ENCODE data around the gene FAAP100.

FAAP100 gene

GRCh38 chr17:81582749-81583148 lies 30.6 kb upstream of the FAAP100 start:
- TF ChIP-seq CTCF (conservative IDR thresholded peaks at IDR 0.05; ENCODE audit: low read length) (no peak), EZH2phosphoT487 (IDR thresholded peaks at IDR 0.05; ENCODE audit: borderline replicate concordance) (no peak)
- Histone ChIP-seq H3K79me2 (ENCODE audit: insufficient read depth, low read length) (no peaks in the 10 kb centered on the region), H3K9me2 (replicated peaks; ENCODE audit: low read depth, low read length) (no peaks in the 10 kb centered on the region), H3K36me3 (ENCODE audit: insufficient read depth, low read length) (peaks cover 61% of the 10 kb centered on the region), H3K9ac (ENCODE audit: low read depth, low read length, poor library complexity, severe bottlenecking) (no peak overlapping the region), H3K4me2 (ENCODE audit: low read depth, low read length, poor library complexity, severe bottlenecking) (no peak overlapping the region), H3K9me3 (ENCODE audit: insufficient read depth, low read depth, low read length) (no peaks in the 10 kb centered on the region), H3K4me3 (ENCODE audit: low read length, poor library complexity, severe bottlenecking) (no peak overlapping the region), H3K4me1 (ENCODE audit: insufficient read depth, low read length, poor library complexity, severe bottlenecking) (no peaks in the 10 kb centered on the region), H2AFZ (ENCODE audit: low read length) (no peak overlapping the region), H4K20me1 (ENCODE audit: insufficient read depth, low read length, poor library complexity, severe bottlenecking) (no peaks in the 10 kb centered on the region), H3K27me3 (ENCODE audit: insufficient read depth, low read length, poor library complexity, severe bottlenecking) (no peaks in the 10 kb centered on the region), H3F3A (ENCODE audit: low read depth) (no peaks in the 10 kb centered on the region)

GRCh38 chr17:81582341-81582740 lies 30.2 kb upstream of the FAAP100 start:
- H3K4me3 ChIP-seq (ENCODE audit: low read length, poor library complexity, severe bottlenecking), result no peak overlapping the region
- no peak for TF ChIP-seq CTCF (conservative IDR thresholded peaks at IDR 0.05; ENCODE audit: low read length)
- no peak for TF ChIP-seq EZH2phosphoT487 (IDR thresholded peaks at IDR 0.05; ENCODE audit: borderline replicate concordance)
- no peaks in the 10 kb centered on the region for H4K20me1 ChIP-seq (ENCODE audit: insufficient read depth, low read length, poor library complexity, severe bottlenecking)
- H3K79me2 ChIP-seq (ENCODE audit: insufficient read depth, low read length), result no peaks in the 10 kb centered on the region
- H3K36me3 ChIP-seq (ENCODE audit: insufficient read depth, low read length), result peaks cover 65% of the 10 kb centered on the region
- H3K4me1 ChIP-seq (ENCODE audit: insufficient read depth, low read length, poor library complexity, severe bottlenecking), result no peaks in the 10 kb centered on the region
- H3K9ac ChIP-seq (ENCODE audit: low read depth, low read length, poor library complexity, severe bottlenecking), result no peak overlapping the region
- H3K9me2 ChIP-seq (replicated peaks; ENCODE audit: low read depth, low read length), result no peaks in the 10 kb centered on the region
- no peak overlapping the region for H3K4me2 ChIP-seq (ENCODE audit: low read depth, low read length, poor library complexity, severe bottlenecking)
- no peak overlapping the region for H2AFZ ChIP-seq (ENCODE audit: low read length)
- H3K27me3 ChIP-seq (ENCODE audit: insufficient read depth, low read length, poor library complexity, severe bottlenecking), result no peaks in the 10 kb centered on the region
- H3K9me3 ChIP-seq (ENCODE audit: insufficient read depth, low read depth, low read length), result no peaks in the 10 kb centered on the region
- no peaks in the 10 kb centered on the region for H3F3A ChIP-seq (ENCODE audit: low read depth)

GRCh38 chr17:81581758-81582157 lies 29.6 kb upstream of the FAAP100 start:
- H3K4me1 ChIP-seq (ENCODE audit: insufficient read depth, low read length, poor library complexity, severe bottlenecking), result no peaks in the 10 kb centered on the region

More at GRCh38 chr17:81581758-81582157, 29.6 kb upstream of the FAAP100 start:
- no peaks in the 10 kb centered on the region for H3K9me3 ChIP-seq (ENCODE audit: insufficient read depth, low read depth, low read length)
- no peaks in the 10 kb centered on the region for H3K9me2 ChIP-seq (replicated peaks; ENCODE audit: low read depth, low read length)
- no peak overlapping the region for H2AFZ ChIP-seq (ENCODE audit: low read length)
- no peak overlapping the region for H3K4me3 ChIP-seq (ENCODE audit: low read length, poor library complexity, severe bottlenecking)
- no peaks in the 10 kb centered on the region for H4K20me1 ChIP-seq (ENCODE audit: insufficient read depth, low read length, poor library complexity, severe bottlenecking)
- H3K27me3 ChIP-seq (ENCODE audit: insufficient read depth, low read length, poor library complexity, severe bottlenecking), result no peaks in the 10 kb centered on the region
- peaks cover 64% of the 10 kb centered on the region for H3K36me3 ChIP-seq (ENCODE audit: insufficient read depth, low read length)
- H3F3A ChIP-seq (ENCODE audit: low read depth), result no peaks in the 10 kb centered on the region
- H3K4me2 ChIP-seq (ENCODE audit: low read depth, low read length, poor library complexity, severe bottlenecking), result no peak overlapping the region
- no peak for TF ChIP-seq EZH2phosphoT487 (IDR thresholded peaks at IDR 0.05; ENCODE audit: borderline replicate concordance)
- no peak for TF ChIP-seq CTCF (conservative IDR thresholded peaks at IDR 0.05; ENCODE audit: low read length)
- no peak overlapping the region for H3K9ac ChIP-seq (ENCODE audit: low read depth, low read length, poor library complexity, severe bottlenecking)
- H3K79me2 ChIP-seq (ENCODE audit: insufficient read depth, low read length), result no peaks in the 10 kb centered on the region

Measured in Loucy (cell line).